Epithelial cell of esophagus (primary cell): ENCODE results near the gene MCC.

Experiments
- DNase-seq: peaks from one replicate; pipeline ENCODE4 v3.0.0; 2010; ENCODE audit warnings: low read depth
- H3K4me3 ChIP-seq: 2 replicates; pipeline ENCODE4 v1.5.1; 2011; ENCODE audit warnings: mild to moderate bottlenecking, low read length, control low read depth
- CTCF ChIP-seq: IDR thresholded peaks from 2 replicates; pipeline ENCODE4 v1.5.1; 2011; ENCODE audit warnings: low read depth, mild to moderate bottlenecking, low read length, control low read depth, inconsistent platforms; ENCODE audit not compliant: insufficient read depth; ENCODE audit errors: missing control alignments

MCC gene

GRCh38 chr5:113204525-113205161, 283.6 kb downstream of the MCC start:
- peak overlapping the region; percentile 74 for H3K4me3 ChIP-seq
- DNase-seq, result peak; percentile 93

GRCh38 chr5:113203916-113204315, 284.3 kb downstream of the MCC start:
- no peak for DNase-seq
- TF ChIP-seq CTCF, result no peak
- H3K4me3 ChIP-seq, result peak overlapping the region; percentile 74

More at GRCh38 chr5:113204525-113205161, 283.6 kb downstream of the MCC start:
- no peak for TF ChIP-seq CTCF

- H3K4me3 ChIP-seq, result peak overlapping the region; percentile 74
- no peak for TF ChIP-seq CTCF
- DNase-seq, result peak; percentile 87
Measured at GRCh38 chr5:113202746-113203716, 285.2 kb downstream of the MCC start.

GRCh38 chr5:113202287-113202686, 286.0 kb downstream of the MCC start:
- no peak for DNase-seq
- H3K4me3 ChIP-seq, result peak overlapping the region; percentile 74
- no peak for TF ChIP-seq CTCF

GRCh38 chr5:113201715-113202114, 286.5 kb downstream of the MCC start:
- no peak overlapping the region for H3K4me3 ChIP-seq
- no peak for DNase-seq
- no peak for TF ChIP-seq CTCF

- peak; percentile 75 for DNase-seq
- no peak overlapping the region for H3K4me3 ChIP-seq
- no peak for TF ChIP-seq CTCF
Measured at GRCh38 chr5:113199122-113199905, 288.9 kb downstream of the MCC start.
